ENCODE data around the gene VAV3.

DNA sequence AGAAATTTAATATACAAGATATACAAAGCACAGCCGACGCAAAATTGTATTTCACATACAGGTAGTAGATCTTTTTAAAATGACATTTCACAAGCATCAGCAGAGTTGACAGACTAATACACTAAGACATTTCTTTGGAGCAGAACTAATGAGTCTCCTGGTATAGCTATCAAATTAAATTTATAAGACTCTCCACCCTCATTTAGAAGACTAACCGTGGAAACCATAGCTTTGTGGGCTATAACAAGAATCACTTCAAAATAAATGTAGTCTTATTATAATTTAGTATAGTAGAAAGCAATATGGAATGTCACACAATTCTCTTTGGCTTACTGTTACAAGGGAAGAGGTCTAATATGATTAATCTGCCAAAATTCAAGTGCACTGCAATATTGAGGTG is 204.9 kb downstream of the VAV3 start:
- TF ChIP-seq, protein P1, sequence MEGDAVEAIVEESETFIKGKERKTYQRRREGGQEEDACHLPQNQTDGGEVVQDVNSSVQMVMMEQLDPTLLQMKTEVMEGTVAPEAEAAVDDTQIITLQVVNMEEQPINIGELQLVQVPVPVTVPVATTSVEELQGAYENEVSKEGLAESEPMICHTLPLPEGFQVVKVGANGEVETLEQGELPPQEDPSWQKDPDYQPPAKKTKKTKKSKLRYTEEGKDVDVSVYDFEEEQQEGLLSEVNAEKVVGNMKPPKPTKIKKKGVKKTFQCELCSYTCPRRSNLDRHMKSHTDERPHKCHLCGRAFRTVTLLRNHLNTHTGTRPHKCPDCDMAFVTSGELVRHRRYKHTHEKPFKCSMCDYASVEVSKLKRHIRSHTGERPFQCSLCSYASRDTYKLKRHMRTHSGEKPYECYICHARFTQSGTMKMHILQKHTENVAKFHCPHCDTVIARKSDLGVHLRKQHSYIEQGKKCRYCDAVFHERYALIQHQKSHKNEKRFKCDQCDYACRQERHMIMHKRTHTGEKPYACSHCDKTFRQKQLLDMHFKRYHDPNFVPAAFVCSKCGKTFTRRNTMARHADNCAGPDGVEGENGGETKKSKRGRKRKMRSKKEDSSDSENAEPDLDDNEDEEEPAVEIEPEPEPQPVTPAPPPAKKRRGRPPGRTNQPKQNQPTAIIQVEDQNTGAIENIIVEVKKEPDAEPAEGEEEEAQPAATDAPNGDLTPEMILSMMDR (IDR thresholded peaks at IDR 0.05; ENCODE audit: low read depth, low read length, poor library complexity, severe bottlenecking) = no peak
- TF ChIP-seq EZH2phosphoT487 (IDR thresholded peaks at IDR 0.05; ENCODE audit: borderline replicate concordance, low read length) = no peak
